ENCODE measurements around the gene STARD3. TPM values are rescaled to one million over a fixed set of nuclear protein-coding genes. Genes with fewer than 3 reads are reported as not detected.
"Not testable (repeated sequence)": the region's sequence is repeated elsewhere in the genome, so short reads cannot be mapped to it uniquely, and the experiment has no call there.

STARD3 gene
- total and polyA plus RNA-seq, 9 of the 15 experiments (the other 6 are each of a cell fraction or from before 2014, with no cell fraction given) = 0.63 to 87.0 (median 46.0) TPM

GRCh38 chr17:39636927-39637736 lies at the start of gene STARD3 (continued):
- TF ChIP-seq CREB3 (tag; conservative IDR thresholded peaks at IDR 0.05; ENCODE audit: low read depth) (no peak), SRSF7 (optimal IDR thresholded peaks at IDR 0.05; ENCODE audit: low read depth, low read length) (no peak), SMAD1 (IDR thresholded peaks at IDR 0.05; ENCODE audit: low read depth, low read length, partially characterized antibody) (no peak)

GRCh38 chr17:39590180-39590579 lies 46.8 kb upstream of the STARD3 start:
- BruUV-seq (replicated peaks); H3K9ac ChIP-seq (ENCODE audit: insufficient read depth in 1 of 2, low read depth in 2 of 2, low read length in 2 of 2); H3K4me2 ChIP-seq (ENCODE audit: insufficient read depth, low read length); H2AFZ ChIP-seq (ENCODE audit: low read depth, low read length); H3K9me3 ChIP-seq (replicated peaks; ENCODE audit: control insufficient read depth, insufficient read depth, low read depth, low read length); in situ Hi-C loops (cut with MboI); intact Hi-C loops (cut with micrococcal nuclease); DNase-seq (ENCODE audit: extremely low read depth in 1 of 4, low spot score in 3 of 4); H4K20me1 ChIP-seq (replicated peaks; ENCODE audit: control insufficient read depth, insufficient read depth, low read length); H3K4me1 ChIP-seq (replicated peaks in 1 of 2; ENCODE audit: control insufficient read depth in 2 of 2, insufficient read depth in 2 of 2, low read length in 2 of 2); H3K36me3 ChIP-seq (ENCODE audit: control insufficient read depth, insufficient read depth, low read length); FAIRE-seq; H3K79me2 ChIP-seq (ENCODE audit: control insufficient read depth, insufficient read depth, low read length); POLR2A ChIA-PET; H3K4me3 ChIP-seq; ATAC-seq; H3K27ac ChIP-seq (ENCODE audit: extremely low read depth, low read depth, low read length); CTCF ChIA-PET (ENCODE audit: low intra/inter-chr PET ratio); H3K9me1 ChIP-seq (ENCODE audit: control insufficient read depth, insufficient read depth, low read length): not testable (repeated sequence)
- WGBS (ENCODE audit: insufficient coverage, low coverage, missing lambda C conversion rate) = 0% methylated on average over 2 of the region's 2 CpGs
- H3K27me3 ChIP-seq (ENCODE audit: control insufficient read depth in 2 of 2, insufficient read depth in 2 of 2, low read length in 2 of 2) = peaks cover 7 to 23% of the 10 kb centered on the region in 2 experiments
